OCI-LY7 (cell line): ENCODE measurements around the gene CCDC92. TPM values are rescaled to one million over a fixed set of nuclear protein-coding genes. Genes with fewer than 3 reads are reported as not detected.

Experiments
- BruUV-seq: library from RNA; stranded (reverse); fragments of 400-500 nt; replicated peaks from 2 replicates; lab custom pipeline; 2021; lab: Mats Ljungman, UMichigan
- CTCF ChIA-PET: fragments of 300-600 bp; sonication (Branson Sonifier 250); formaldehyde crosslinking; loops from one replicate; lab custom pipeline; 2022; ENCODE audit warnings: antibody characterized with exemption; ENCODE audit not compliant: unreplicated experiment; lab: Charles Lee
- POLR2A ChIA-PET: fragments of 300-600 bp; sonication (Branson Sonifier 250); formaldehyde crosslinking; loops from one replicate; lab custom pipeline; 2022; ENCODE audit warnings: antibody characterized with exemption; lab: Charles Lee
- DNase-seq: peaks from one replicate; pipeline ENCODE4 v3.0.0-alpha.2; 2015; ENCODE audit warnings: low spot score
- H2AFZ ChIP-seq: fragments of 200-600 bp; sonication (generic), shearing (Covaris generic); 2 replicates; pipeline ENCODE4 v1.6.1; 2014; ENCODE audit warnings: mild to moderate bottlenecking, antibody characterized with exemption, low read length, moderate library complexity
- H3K27ac ChIP-seq: fragments of 200-600 bp; sonication (generic); 2 replicates; pipeline ENCODE4 v1.5.1; 2014; ENCODE audit warnings: mixed run types, low read depth, mild to moderate bottlenecking, moderate library complexity, low read length, inconsistent platforms; ENCODE audit not compliant: poor library complexity, severe bottlenecking
- H3K36me3 ChIP-seq: fragments of 200-600 bp; sonication (generic); 2 replicates; pipeline ENCODE4 v1.6.1; 2014; ENCODE audit warnings: mild to moderate bottlenecking, antibody characterized with exemption, low read length, moderate library complexity, mixed read lengths; ENCODE audit not compliant: insufficient read depth
- H3K4me1 ChIP-seq: fragments of 200-600 bp; sonication (generic); 2 replicates; pipeline ENCODE4 v1.5.1; 2014; ENCODE audit warnings: mild to moderate bottlenecking, low read length; ENCODE audit not compliant: insufficient read depth, poor library complexity, severe bottlenecking
- H3K4me2 ChIP-seq: fragments of 200-600 bp; sonication (generic); 2 replicates; pipeline ENCODE4 v1.6.1; 2014; ENCODE audit warnings: mild to moderate bottlenecking, low read length
- H3K4me3 ChIP-seq: fragments of 200-600 bp; sonication (generic); 2 replicates; pipeline ENCODE4 v1.5.1; 2014; ENCODE audit warnings: mild to moderate bottlenecking, low read depth, low read length; ENCODE audit not compliant: poor library complexity, severe bottlenecking
- H3K79me2 ChIP-seq: fragments of 200-600 bp; sonication (generic); 2 replicates; pipeline ENCODE4 v1.6.1; 2016; ENCODE audit warnings: low read depth, mild to moderate bottlenecking, low read length, moderate library complexity, mixed read lengths; ENCODE audit not compliant: insufficient read depth
- H3K9me2 ChIP-seq: fragments of 200-600 bp; sonication (generic); 2 replicates; pipeline ENCODE4 v1.6.1; 2016; ENCODE audit warnings: mild to moderate bottlenecking, low read length, mixed read lengths; ENCODE audit not compliant: insufficient read depth
- H3K9me3 ChIP-seq: fragments of 200-600 bp; sonication (generic); 2 replicates; pipeline ENCODE4 v1.6.1; 2014; ENCODE audit warnings: mild to moderate bottlenecking, mixed run types, low read length, mixed read lengths
- H4K20me1 ChIP-seq: fragments of 200-600 bp; sonication (generic); 2 replicates; pipeline ENCODE4 v1.6.1; 2014; ENCODE audit warnings: mild to moderate bottlenecking, antibody characterized with exemption, low read length, moderate library complexity, mixed read lengths; ENCODE audit not compliant: insufficient read depth
- EZH2phosphoT487 ChIP-seq: fragments of 200-600 bp; sonication (generic); IDR thresholded peaks from 2 replicates; pipeline ENCODE4 v1.6.1; 2018; ENCODE audit warnings: low read depth, borderline replicate concordance, mild to moderate bottlenecking, mixed run types, antibody characterized with exemption, low read length, moderate library complexity, mixed read lengths
- intact Hi-C: fragments of 100-400 bp; cut with micrococcal nuclease; formaldehyde crosslinking; loops from one replicate; pipeline ENCODE4 v1.10.0; 2022; ENCODE audit not compliant: unreplicated experiment
- total RNA-seq, 2 experiments: library from RNA; depleted of rRNA in 1 of 2; stranded (reverse); fragments of >200 nt in 1 of 2; shearing (Covaris generic) in 1 of 2; gene quantifications; 2 replicates each; pipeline ENCODE4 v1.2.3, GENCODE V29; 2014 to 2022
- TF ChIP-seq, protein P1 (sequence below): fragments of 200-600 bp; sonication (generic); conservative IDR thresholded peaks from 2 replicates; pipeline ENCODE4 v1.5.1; 2014; ENCODE audit warnings: mild to moderate bottlenecking, antibody characterized with exemption, low read length, moderate library complexity, mixed read lengths

CCDC92 gene
- total RNA-seq, 2 experiments from 2014 or later = 3.1 to 12.3 TPM

DNA sequence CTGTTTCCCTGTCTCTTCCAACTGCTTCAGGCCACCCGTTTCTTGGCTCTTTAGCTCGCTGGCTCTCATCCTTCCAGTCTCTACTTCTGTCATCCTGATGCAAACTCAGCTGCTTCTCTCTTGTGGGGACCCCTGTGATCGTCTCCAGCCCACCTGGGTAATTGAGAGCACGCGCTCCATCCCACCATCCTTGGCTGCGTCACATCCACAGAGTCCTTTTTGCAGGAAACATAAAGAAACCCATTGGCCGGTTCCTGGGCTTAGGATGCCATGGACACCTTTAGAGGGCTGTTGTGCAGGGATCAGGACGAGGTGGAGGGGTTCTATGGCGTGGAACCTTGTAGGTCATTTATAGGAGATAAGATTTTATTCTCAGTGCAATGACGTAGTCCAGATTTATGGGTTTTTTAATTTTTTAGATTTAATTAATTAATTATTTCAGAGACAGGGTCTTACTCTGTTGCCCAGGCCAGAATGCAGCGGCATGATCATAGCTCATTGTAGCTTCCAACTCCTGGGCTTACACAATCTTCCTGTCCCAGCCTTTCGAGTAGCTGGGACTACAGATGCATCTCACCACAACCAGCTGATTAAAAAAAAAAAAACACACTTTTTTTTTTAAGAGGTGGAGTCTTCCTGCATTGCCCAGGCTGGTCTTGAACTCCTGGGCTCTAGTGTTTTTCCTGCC lies 82.6 kb downstream of the CCDC92 start:
- Histone ChIP-seq H3K4me3 (no peak overlapping the region), H4K20me1 (no peaks in the 10 kb centered on the region), H3K9me2 (no peaks in the 10 kb centered on the region), H3K36me3 (no peaks in the 10 kb centered on the region), H3K9me3 (no peaks in the 10 kb centered on the region), H3K79me2 (no peaks in the 10 kb centered on the region), H3K4me2 (no peak overlapping the region), H3K27ac (no peak overlapping the region), H3K4me1 (no peaks in the 10 kb centered on the region), H2AFZ (no peak overlapping the region)
- BruUV-seq = no TSS peak
- DNase-seq = no peak
- CTCF ChIA-PET = no interaction called here
- POLR2A ChIA-PET = no interaction called here
- TF ChIP-seq EZH2phosphoT487 = no peak
- TF ChIP-seq, protein P1, sequence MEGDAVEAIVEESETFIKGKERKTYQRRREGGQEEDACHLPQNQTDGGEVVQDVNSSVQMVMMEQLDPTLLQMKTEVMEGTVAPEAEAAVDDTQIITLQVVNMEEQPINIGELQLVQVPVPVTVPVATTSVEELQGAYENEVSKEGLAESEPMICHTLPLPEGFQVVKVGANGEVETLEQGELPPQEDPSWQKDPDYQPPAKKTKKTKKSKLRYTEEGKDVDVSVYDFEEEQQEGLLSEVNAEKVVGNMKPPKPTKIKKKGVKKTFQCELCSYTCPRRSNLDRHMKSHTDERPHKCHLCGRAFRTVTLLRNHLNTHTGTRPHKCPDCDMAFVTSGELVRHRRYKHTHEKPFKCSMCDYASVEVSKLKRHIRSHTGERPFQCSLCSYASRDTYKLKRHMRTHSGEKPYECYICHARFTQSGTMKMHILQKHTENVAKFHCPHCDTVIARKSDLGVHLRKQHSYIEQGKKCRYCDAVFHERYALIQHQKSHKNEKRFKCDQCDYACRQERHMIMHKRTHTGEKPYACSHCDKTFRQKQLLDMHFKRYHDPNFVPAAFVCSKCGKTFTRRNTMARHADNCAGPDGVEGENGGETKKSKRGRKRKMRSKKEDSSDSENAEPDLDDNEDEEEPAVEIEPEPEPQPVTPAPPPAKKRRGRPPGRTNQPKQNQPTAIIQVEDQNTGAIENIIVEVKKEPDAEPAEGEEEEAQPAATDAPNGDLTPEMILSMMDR = no peak
- intact Hi-C loops = no loop called here

- H3K79me2 ChIP-seq = no peaks in the 10 kb centered on the region
- H2AFZ ChIP-seq = no peak overlapping the region
- no peaks in the 10 kb centered on the region for H4K20me1 ChIP-seq
- no peaks in the 10 kb centered on the region for H3K9me2 ChIP-seq
- intact Hi-C loops = no loop called here
- H3K9me3 ChIP-seq = no peaks in the 10 kb centered on the region
- no peaks in the 10 kb centered on the region for H3K4me1 ChIP-seq
- no peak for DNase-seq
- TF ChIP-seq EZH2phosphoT487 = no peak
- TF ChIP-seq, protein P1 = no peak
- CTCF ChIA-PET = no interaction called here
- no TSS peak for BruUV-seq
- POLR2A ChIA-PET = no interaction called here
- H3K36me3 ChIP-seq = no peaks in the 10 kb centered on the region
- no peak overlapping the region for H3K27ac ChIP-seq
- no peak overlapping the region for H3K4me3 ChIP-seq
- no peak overlapping the region for H3K4me2 ChIP-seq
Observed at GRCh38 chr12:123888989-123889388, 83.6 kb downstream of the CCDC92 start.

- CTCF ChIA-PET = no interaction called here
- POLR2A ChIA-PET = interaction anchor here (0.6 kb wide), 1 partner anchor 57 kb away, joined by 3 read pairs; no protein-coding TSS in a partner anchor
- no peak overlapping the region for H3K4me3 ChIP-seq
- no peaks in the 10 kb centered on the region for H3K9me3 ChIP-seq
- intact Hi-C loops = no loop called here
- no peak overlapping the region for H2AFZ ChIP-seq
- no TSS peak for BruUV-seq
- no peak overlapping the region for H3K27ac ChIP-seq
- H3K79me2 ChIP-seq = no peaks in the 10 kb centered on the region
- H3K9me2 ChIP-seq = no peaks in the 10 kb centered on the region
- no peak for DNase-seq
- no peaks in the 10 kb centered on the region for H3K4me1 ChIP-seq
- H4K20me1 ChIP-seq = no peaks in the 10 kb centered on the region
- TF ChIP-seq, protein P1 = no peak
- no peak for TF ChIP-seq EZH2phosphoT487
- no peak overlapping the region for H3K4me2 ChIP-seq
- H3K36me3 ChIP-seq = no peaks in the 10 kb centered on the region
Observed at GRCh38 chr12:123886931-123887582, 85.6 kb downstream of the CCDC92 start.
